AG04450 (cell line): ENCODE results near the gene SPTSSB. TPM values are rescaled to one million over a fixed set of nuclear protein-coding genes. Genes with fewer than 3 reads are reported as not detected.

Experiments
- CTCF ChIA-PET: fragments of 300-600, 350-600 bp; formaldehyde crosslinking; extraction: SDS; loops from one replicate; lab custom pipeline; 2022; ENCODE audit warnings: antibody characterized with exemption, inconsistent platforms; lab: Charles Lee
- POLR2A ChIA-PET: fragments of 350-600 bp; formaldehyde crosslinking; extraction: SDS; loops from one replicate; lab custom pipeline; 2021; ENCODE audit warnings: antibody characterized with exemption, inconsistent platforms; lab: Yijun Ruan, JAX
- DNase-seq: peaks from one replicate; pipeline ENCODE4 v3.0.0-alpha.2; 2011; ENCODE audit warnings: low read depth, low spot score
- H3K27ac ChIP-seq: one replicate; pipeline ENCODE4 v1.5.1; 2012; ENCODE audit warnings: low read depth, low read length, control low read depth
- H3K27me3 ChIP-seq: one replicate; pipeline ENCODE4 v1.6.0; 2012; ENCODE audit warnings: low read length; ENCODE audit not compliant: control insufficient read depth, insufficient read depth
- H3K4me3 ChIP-seq: 2 replicates; pipeline ENCODE4 v1.5.1; 2011; ENCODE audit warnings: mild to moderate bottlenecking, low read depth, low read length, control low read depth
- H3K9me3 ChIP-seq: 2 replicates; pipeline ENCODE4 v1.5.1; 2012; ENCODE audit warnings: low read length; ENCODE audit not compliant: control insufficient read depth, insufficient read depth
- polyA plus RNA-seq: library from polyadenylated mRNA; depleted of rRNA; stranded (reverse); fragments of >200 nt; gene quantifications from 2 replicates; pipeline ENCODE4 v1.2.3, GENCODE V29; 2011
- TF ChIP-seq, protein P1 (sequence below): IDR thresholded peaks from 2 replicates; pipeline ENCODE4 v1.5.1; 2011; ENCODE audit warnings: low read depth, low read length, control low read depth, inconsistent platforms

Gene SPTSSB
- polyA plus RNA-seq, 1 experiment, result not detected

DNA sequence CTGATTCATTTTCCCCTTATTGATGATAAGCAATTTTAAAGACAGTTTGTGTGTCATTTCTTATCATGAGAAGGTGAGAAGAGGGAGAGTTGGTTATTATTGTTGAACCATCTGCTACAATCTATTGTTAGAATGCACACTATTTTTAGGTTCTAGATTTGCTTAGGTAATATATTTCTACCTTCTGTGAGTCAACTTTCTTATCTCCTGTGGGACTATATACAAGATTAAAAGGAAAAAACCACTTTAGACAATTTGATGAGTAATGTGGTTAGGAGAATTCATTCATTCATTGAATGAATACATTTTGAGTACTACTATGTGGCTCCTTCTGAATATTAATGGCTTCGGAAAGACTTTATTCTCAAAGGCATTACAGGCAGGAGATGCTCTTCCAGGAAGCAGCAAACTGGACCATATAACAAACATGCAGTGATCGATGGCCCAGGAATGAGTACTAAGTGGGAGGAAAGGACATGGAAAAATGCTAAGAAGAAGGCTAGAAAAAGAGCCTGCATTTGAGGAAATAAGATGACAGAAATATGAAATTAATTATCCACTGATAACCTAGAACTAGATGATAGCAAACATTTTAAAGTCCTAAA lies 22.4 kb downstream of the SPTSSB start:
- Histone ChIP-seq H3K9me3 (no peaks in the 10 kb centered on the region), H3K4me3 (no peak overlapping the region), H3K27ac (no peak overlapping the region), H3K27me3 (no peaks in the 10 kb centered on the region)
- TF ChIP-seq, protein P1, sequence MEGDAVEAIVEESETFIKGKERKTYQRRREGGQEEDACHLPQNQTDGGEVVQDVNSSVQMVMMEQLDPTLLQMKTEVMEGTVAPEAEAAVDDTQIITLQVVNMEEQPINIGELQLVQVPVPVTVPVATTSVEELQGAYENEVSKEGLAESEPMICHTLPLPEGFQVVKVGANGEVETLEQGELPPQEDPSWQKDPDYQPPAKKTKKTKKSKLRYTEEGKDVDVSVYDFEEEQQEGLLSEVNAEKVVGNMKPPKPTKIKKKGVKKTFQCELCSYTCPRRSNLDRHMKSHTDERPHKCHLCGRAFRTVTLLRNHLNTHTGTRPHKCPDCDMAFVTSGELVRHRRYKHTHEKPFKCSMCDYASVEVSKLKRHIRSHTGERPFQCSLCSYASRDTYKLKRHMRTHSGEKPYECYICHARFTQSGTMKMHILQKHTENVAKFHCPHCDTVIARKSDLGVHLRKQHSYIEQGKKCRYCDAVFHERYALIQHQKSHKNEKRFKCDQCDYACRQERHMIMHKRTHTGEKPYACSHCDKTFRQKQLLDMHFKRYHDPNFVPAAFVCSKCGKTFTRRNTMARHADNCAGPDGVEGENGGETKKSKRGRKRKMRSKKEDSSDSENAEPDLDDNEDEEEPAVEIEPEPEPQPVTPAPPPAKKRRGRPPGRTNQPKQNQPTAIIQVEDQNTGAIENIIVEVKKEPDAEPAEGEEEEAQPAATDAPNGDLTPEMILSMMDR, result no peak
- ChIA-PET POLR2A (no interaction called here), CTCF (no interaction called here)
- no peak for DNase-seq

DNA sequence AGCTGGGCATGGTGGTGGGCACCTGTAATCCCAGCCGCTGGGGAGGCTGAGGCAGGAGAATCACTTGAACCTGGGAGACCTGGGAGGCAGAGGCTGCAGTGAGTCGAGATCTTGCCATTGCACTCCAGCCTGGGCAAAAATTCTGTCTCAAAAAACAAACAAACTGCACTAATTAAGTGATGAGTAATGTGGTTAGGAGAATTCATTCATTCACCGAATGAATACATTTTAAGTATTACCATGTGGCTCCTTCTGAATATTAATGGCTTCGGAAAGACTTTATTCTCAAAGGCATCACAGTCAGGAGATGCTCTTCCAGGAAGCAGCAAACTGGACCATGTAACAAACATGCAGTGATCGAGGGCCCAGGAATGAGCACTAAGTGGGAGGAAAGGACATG lies 23.6 kb downstream of the SPTSSB start:
- Histone ChIP-seq H3K4me3 (no peak overlapping the region), H3K27me3 (no peaks in the 10 kb centered on the region), H3K9me3 (no peaks in the 10 kb centered on the region), H3K27ac (no peak overlapping the region)
- ChIA-PET POLR2A (no interaction called here), CTCF (no interaction called here)
- DNase-seq, result no peak
- TF ChIP-seq, protein P1, result no peak

DNA sequence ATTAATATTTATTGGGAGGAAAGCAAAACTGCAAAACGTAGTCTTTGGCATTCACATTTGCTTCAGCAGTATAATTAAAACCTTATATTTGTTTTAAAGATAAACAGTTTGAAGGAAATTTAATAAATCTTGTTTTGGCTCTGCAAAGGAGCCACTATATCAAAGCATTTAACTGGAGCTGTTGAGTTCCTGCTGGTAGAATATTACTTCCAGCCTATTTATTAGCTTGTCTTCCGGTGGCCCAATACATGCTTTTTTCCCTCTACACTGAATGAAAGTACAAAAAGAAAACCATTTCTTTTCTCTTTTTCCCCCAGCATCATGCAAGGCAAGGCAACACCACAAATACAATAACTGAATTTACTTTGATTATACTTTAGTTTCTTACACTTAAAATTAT lies 26.3 kb downstream of the SPTSSB start:
- H3K27ac ChIP-seq, result no peak overlapping the region
- ChIA-PET CTCF (no interaction called here), POLR2A (no interaction called here)
- H3K27me3 ChIP-seq, result no peaks in the 10 kb centered on the region
- H3K9me3 ChIP-seq, result no peaks in the 10 kb centered on the region
- TF ChIP-seq, protein P1, result no peak
- no peak overlapping the region for H3K4me3 ChIP-seq
- no peak for DNase-seq

DNA sequence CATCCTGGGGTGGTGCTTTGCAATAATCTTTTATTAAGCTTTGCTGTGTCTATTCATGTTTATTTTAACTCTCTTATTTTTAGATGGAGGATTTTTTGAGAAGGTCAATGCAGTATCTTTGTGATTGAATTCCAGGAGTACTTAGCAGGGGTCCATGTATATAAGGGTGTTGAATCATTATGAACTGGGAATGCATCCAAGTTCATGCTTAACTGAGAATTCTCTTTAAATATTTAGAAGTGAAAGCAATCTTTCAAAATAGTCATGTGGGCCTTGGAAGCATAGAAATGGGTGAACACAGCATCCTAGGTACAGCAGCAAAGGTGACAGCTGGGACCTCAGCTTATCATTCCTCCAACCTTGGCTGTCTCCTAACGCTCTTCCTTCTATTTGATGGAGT lies 27.3 kb downstream of the SPTSSB start:
- Histone ChIP-seq H3K9me3 (no peaks in the 10 kb centered on the region), H3K27ac (no peak overlapping the region), H3K27me3 (no peaks in the 10 kb centered on the region), H3K4me3 (no peak overlapping the region)
- no peak for DNase-seq
- TF ChIP-seq, protein P1, result no peak
- CTCF ChIA-PET, result no interaction called here
- POLR2A ChIA-PET, result no interaction called here

DNA sequence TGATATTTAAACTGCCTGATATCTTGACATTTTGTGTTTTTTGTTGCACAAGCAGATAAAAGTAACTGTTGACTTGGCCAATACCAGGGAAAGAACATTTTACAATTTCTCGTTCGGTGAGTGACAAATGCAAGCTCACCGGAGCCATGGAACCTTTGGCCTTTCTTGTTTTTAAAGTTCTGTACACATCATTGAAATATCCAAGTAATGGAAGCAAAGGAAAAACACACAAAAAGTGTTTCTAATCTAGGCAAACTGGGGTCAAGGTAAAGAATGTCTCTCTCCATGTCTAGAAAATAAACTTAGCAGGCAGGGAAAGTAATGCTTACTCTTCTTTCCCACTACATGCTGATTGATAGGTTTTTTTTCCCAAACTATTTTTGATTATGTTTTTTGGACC lies 27.8 kb downstream of the SPTSSB start:
- no peak overlapping the region for H3K4me3 ChIP-seq
- DNase-seq, result no peak
- no peaks in the 10 kb centered on the region for H3K27me3 ChIP-seq
- TF ChIP-seq, protein P1, result no peak
- ChIA-PET POLR2A (no interaction called here), CTCF (no interaction called here)
- no peaks in the 10 kb centered on the region for H3K9me3 ChIP-seq
- no peak overlapping the region for H3K27ac ChIP-seq
